Progenitor cell of endocrine pancreas (in vitro differentiated cells): ENCODE measurements around the gene VPS16. TPM values are rescaled to one million over a fixed set of nuclear protein-coding genes. Genes with fewer than 3 reads are reported as not detected.

Experiments used
- DNase-seq: peaks from one replicate; pipeline ENCODE4 v3.0.0; 2021; ENCODE audit warnings: low spot score; ENCODE audit not compliant: unreplicated experiment
- H3K27ac Mint-ChIP-seq: 2 replicates; pipeline ENCODE4 v1.8.0; 2021; ENCODE audit warnings: mild to moderate bottlenecking, moderate library complexity, mixed read lengths
- H3K27me3 Mint-ChIP-seq: 2 replicates; pipeline ENCODE4 v1.8.0; 2021; ENCODE audit warnings: mixed read lengths
- H3K36me3 Mint-ChIP-seq: 2 replicates; pipeline ENCODE4 v1.8.0; 2022; ENCODE audit warnings: mixed read lengths; ENCODE audit not compliant: insufficient read depth
- H3K4me1 Mint-ChIP-seq: 2 replicates; pipeline ENCODE4 v1.8.0; 2021; ENCODE audit warnings: low read depth, mixed read lengths
- H3K4me3 Mint-ChIP-seq: 2 replicates; pipeline ENCODE4 v1.8.0; 2021; ENCODE audit warnings: low read depth, mild to moderate bottlenecking, moderate library complexity, mixed read lengths
- H3K9me3 Mint-ChIP-seq: 2 replicates; pipeline ENCODE4 v1.8.0; 2021; ENCODE audit warnings: low read depth, mixed read lengths
- total RNA-seq: library from RNA; stranded (reverse); gene quantifications from 2 replicates; pipeline ENCODE4 v1.2.1, GENCODE V29; 2021
- TF ChIP-seq, protein P1 (sequence below): fragments of 200-600 bp; sonication (generic); IDR thresholded peaks from one replicate; pipeline ENCODE4 v1.5.0; 2021; ENCODE audit warnings: antibody characterized with exemption, mild to moderate bottlenecking; ENCODE audit not compliant: unreplicated experiment

The VPS16 gene
- total RNA-seq, 1 donor from 2014 or later, result 48.5 TPM

DNA sequence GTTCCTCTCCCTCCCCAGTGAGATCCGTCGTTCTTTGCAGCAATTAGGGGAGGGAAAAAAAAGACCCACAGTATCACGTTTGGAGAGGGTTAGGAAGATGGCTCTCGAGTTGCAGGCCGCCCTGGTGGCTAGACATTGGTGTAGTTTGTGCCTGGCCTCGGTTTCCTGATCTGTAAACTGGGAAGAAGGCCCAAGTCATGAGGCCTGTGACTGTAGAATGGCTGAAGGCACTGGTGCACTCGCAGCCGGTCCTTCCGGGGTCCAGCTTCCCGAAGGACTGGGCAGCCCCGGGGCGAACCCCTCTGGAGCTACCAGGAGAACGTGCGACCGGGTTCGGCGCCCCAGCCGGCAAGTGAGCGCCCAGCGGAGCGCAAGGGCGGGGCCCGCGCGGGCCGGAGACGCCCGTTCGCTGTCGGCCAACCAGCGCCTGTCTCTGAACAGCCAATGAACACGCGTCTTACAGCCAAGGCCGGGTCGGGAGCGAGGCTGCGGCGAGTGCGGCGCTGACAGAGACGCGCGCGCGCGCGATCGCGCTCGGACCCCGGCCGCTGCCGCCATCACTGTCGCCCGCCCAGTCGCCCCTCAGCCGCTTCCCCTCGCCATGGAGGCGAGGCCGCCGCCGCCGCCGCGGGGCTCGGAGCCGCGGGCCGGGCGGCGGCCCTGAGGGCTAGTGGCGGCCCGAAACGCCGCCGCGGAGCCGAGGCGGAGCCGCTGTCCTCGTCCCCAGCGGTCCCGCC lies 32.6 kb downstream of the VPS16 start, which contains the start of gene PTPRA:
Gene PTPRA, plus strand, starts transcription at position 472 of the 737 bp plus-strand sequence. CDS start 90,797 bp downstream, outside the sequence.
- no peaks in the 10 kb centered on the region for H3K9me3 Mint-ChIP-seq
- peak within 1 kb of the TSS; percentile 94 for H3K4me3 Mint-ChIP-seq

DNA sequence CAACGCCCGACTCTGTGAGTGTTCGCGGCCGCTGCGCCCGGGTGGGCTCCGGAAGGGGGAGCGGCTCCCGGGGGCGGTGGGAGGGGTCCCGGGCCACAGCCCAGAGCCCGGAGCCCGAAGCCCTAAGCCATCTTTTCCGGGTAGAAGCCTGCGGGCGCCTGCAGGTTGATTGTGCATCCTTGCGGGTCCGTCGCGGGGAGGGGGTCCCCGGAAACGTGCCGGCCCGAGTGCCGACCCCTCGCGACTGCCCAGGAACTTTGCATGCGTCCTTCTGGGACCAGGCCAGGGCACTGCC lies 33.1 kb downstream of the VPS16 start:
- Mint-ChIP-seq H3K27ac (peak overlapping the region; percentile 90), H3K9me3 (no peaks in the 10 kb centered on the region), H3K27me3 (peaks cover 37% of the 10 kb centered on the region), H3K36me3 (peaks cover 3% of the 10 kb centered on the region), H3K4me1 (peaks cover 18% of the 10 kb centered on the region), H3K4me3 (peak overlapping the region; percentile 94)
- DNase-seq, result peak; percentile 58
- TF ChIP-seq, protein P1, sequence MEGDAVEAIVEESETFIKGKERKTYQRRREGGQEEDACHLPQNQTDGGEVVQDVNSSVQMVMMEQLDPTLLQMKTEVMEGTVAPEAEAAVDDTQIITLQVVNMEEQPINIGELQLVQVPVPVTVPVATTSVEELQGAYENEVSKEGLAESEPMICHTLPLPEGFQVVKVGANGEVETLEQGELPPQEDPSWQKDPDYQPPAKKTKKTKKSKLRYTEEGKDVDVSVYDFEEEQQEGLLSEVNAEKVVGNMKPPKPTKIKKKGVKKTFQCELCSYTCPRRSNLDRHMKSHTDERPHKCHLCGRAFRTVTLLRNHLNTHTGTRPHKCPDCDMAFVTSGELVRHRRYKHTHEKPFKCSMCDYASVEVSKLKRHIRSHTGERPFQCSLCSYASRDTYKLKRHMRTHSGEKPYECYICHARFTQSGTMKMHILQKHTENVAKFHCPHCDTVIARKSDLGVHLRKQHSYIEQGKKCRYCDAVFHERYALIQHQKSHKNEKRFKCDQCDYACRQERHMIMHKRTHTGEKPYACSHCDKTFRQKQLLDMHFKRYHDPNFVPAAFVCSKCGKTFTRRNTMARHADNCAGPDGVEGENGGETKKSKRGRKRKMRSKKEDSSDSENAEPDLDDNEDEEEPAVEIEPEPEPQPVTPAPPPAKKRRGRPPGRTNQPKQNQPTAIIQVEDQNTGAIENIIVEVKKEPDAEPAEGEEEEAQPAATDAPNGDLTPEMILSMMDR, result no peak

More for the DNA sequence above, 32.6 kb downstream of the VPS16 start, which contains the start of gene PTPRA:
- Mint-ChIP-seq H3K4me1 (peaks cover 18% of the 10 kb centered on the region), H3K36me3 (peaks cover 3% of the 10 kb centered on the region), H3K27me3 (peaks cover 38% of the 10 kb centered on the region), H3K27ac (peak within 1 kb of the TSS; percentile 90)
- TF ChIP-seq, protein P1, result no peak
- peak; percentile 85 for DNase-seq

- Mint-ChIP-seq H3K9me3 (no peaks in the 10 kb centered on the region), H3K27ac (peak overlapping the region; percentile 62), H3K4me3 (peak overlapping the region; percentile 94), H3K27me3 (peaks cover 29% of the 10 kb centered on the region), H3K36me3 (peaks cover 3% of the 10 kb centered on the region), H3K4me1 (peaks cover 20% of the 10 kb centered on the region)
- TF ChIP-seq, protein P1, result no peak
- DNase-seq, result no peak
Observed at GRCh38 chr20:2874456-2874855, 33.9 kb downstream of the VPS16 start.

- H3K4me1 Mint-ChIP-seq, result peaks cover 22% of the 10 kb centered on the region
- H3K4me3 Mint-ChIP-seq, result peak overlapping the region; percentile 35
- H3K27me3 Mint-ChIP-seq, result peaks cover 22% of the 10 kb centered on the region
- peaks cover 3% of the 10 kb centered on the region for H3K36me3 Mint-ChIP-seq
- TF ChIP-seq, protein P1, result no peak
- H3K9me3 Mint-ChIP-seq, result no peaks in the 10 kb centered on the region
- H3K27ac Mint-ChIP-seq, result no peak overlapping the region
- DNase-seq, result no peak
Observed at GRCh38 chr20:2875690-2876203, 35.2 kb downstream of the VPS16 start.

DNA sequence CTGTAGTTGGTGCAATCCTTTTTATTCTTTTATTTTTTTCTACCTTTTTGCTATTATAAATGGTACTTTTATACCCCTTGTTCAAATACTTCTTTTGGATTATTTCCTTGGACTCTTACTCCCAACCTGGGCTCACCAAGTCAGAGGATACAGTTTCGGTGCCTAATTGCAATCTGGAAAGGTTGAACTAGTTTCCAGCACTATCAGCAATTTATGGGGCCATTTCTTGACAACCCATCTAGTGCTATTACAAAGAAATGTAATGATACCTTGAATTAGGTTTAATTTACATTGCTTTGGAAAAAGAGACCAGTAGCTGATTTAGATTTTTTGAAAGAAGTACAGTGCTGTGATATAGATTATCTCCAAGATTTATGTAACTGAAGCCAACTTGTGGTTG lies 38.0 kb downstream of the VPS16 start:
- Mint-ChIP-seq H3K4me1 (peaks cover 14% of the 10 kb centered on the region), H3K9me3 (no peaks in the 10 kb centered on the region), H3K36me3 (peaks cover 3% of the 10 kb centered on the region), H3K27me3 (no peaks in the 10 kb centered on the region), H3K27ac (no peak overlapping the region), H3K4me3 (no peak overlapping the region)
- TF ChIP-seq, protein P1, result no peak
- no peak for DNase-seq
